NB4 (cell line): ENCODE measurements around the gene TSEN34.
"Not testable (repeated sequence)": the region's sequence is repeated elsewhere in the genome, so short reads cannot be mapped to it uniquely, and the experiment has no call there.

ENCODE experiments used
- DNase-seq: peaks from one replicate; pipeline ENCODE4 v3.0.0; 2010; ENCODE audit warnings: low read depth
- H3K4me3 ChIP-seq: one replicate; pipeline ENCODE4 v1.5.1; 2011; ENCODE audit warnings: mild to moderate bottlenecking, low read depth, low read length, moderate library complexity
- MYC ChIP-seq: IDR thresholded peaks from 2 replicates; pipeline ENCODE4 v1.6.1; 2011; ENCODE audit warnings: low read depth, low read length
- POLR2A ChIP-seq: IDR thresholded peaks from 2 replicates; pipeline ENCODE4 v1.6.1; 2011; ENCODE audit warnings: mild to moderate bottlenecking; ENCODE audit not compliant: insufficient read length; ENCODE audit errors: extremely low read depth
- TF ChIP-seq, protein P1 (sequence below): IDR thresholded peaks from 2 replicates; pipeline ENCODE4 v1.6.1; 2011; ENCODE audit warnings: low read depth, low read length
- TF ChIP-seq, protein P2 (sequence below): IDR thresholded peaks from one replicate; pipeline ENCODE4 v1.5.1; 2012; ENCODE audit warnings: low read depth, low read length

Gene TSEN34

DNA sequence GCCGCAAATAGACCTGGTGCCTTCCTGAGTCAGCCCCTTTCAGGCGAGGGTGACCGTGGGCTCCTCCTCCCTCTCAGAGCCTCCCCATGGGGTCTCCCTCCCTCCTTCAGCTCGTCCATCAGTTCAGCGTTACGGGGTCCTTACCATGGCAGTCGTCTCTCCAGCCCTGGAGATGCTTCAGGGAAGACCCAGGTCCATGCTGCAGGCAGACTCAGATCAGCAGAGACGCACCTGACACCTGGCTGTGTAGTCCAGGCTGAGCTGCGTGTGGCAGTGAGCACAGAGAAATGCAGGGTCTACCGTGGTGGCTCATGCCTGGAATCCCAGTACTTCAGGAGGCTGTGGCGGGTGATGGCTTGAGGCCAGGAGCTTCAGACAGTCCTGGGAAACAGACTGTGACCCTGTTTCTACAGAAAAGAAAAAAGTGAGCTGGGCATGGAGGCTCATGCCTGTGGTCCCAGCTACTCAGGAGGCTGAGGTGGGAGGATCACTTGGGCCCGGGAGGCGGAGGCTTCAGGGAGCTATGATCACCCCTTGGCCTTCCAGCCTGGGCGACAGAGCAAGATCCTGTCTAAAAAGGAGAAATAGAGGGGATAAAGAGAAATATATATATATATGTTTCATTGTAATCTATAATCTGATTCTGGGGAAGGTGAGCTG is 32.3 kb downstream of the TSEN34 start:
- DNase-seq: not testable (repeated sequence)

DNA sequence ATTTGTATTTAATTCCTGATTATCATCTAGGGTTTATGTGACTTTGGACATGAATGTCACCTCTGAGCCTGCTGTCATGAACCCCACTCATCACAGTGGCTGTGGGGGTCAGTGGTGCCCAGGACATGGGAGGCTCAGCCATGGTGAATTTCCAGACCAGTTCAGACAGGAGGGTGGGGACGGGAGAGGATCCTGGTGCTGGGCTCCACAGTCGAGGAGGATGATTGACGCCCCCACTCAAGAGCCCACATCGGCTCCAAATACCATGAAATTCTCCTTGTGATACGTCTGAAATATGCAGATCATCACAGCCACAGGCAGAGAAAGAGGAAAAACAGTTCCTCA is 32.8 kb downstream of the TSEN34 start:
- DNase-seq: not testable (repeated sequence)

More for the DNA sequence above, 32.3 kb downstream of the TSEN34 start:
- not testable (repeated sequence) for H3K4me3 ChIP-seq

DNA sequence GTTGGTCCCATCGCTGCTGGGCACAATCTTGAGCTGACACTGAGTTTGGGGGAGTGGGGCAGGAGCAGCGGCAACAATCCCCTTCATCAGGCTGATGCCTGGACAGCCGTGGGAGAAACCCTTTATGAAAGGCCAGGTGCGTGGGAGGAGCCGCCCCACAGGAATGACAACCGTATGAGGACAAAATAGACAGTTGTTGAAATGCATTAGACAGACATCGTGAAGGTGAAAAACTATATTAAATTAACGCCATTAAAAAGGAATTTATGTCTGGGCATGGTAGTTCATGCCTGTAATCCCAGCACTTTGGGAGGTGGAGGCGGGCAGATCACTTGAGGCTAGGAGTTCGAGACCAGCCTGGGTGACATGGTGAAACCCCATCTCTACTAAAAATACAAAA is 33.5 kb downstream of the TSEN34 start:
- not testable (repeated sequence) for H3K4me3 ChIP-seq, DNase-seq

More for the DNA sequence above, 32.8 kb downstream of the TSEN34 start:
- not testable (repeated sequence) for H3K4me3 ChIP-seq

DNA sequence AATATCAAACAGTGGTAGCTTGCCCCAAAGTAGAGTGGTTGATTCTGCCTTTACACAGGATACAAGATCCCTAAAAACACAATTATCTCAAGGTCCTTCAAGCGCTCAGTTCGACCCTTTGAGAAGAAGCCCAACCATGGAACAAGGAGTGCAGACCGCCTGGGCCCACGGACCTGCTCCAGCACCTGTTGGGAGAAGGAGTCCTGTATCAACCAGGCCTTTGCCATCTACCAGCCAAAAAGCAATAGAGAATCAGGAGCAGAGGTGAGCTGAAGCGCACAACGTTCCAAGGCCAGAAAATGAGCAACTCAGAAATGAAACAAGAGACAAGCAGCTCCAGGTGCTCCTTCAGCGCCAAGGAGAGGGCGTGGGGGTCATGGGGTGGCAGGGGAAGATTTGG is 38.0 kb downstream of the TSEN34 start:
- no peak for DNase-seq
- TF ChIP-seq POLR2A (no peak), MYC (no peak)
- TF ChIP-seq, protein P1, sequence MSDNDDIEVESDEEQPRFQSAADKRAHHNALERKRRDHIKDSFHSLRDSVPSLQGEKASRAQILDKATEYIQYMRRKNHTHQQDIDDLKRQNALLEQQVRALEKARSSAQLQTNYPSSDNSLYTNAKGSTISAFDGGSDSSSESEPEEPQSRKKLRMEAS: no peak
- TF ChIP-seq, protein P2, sequence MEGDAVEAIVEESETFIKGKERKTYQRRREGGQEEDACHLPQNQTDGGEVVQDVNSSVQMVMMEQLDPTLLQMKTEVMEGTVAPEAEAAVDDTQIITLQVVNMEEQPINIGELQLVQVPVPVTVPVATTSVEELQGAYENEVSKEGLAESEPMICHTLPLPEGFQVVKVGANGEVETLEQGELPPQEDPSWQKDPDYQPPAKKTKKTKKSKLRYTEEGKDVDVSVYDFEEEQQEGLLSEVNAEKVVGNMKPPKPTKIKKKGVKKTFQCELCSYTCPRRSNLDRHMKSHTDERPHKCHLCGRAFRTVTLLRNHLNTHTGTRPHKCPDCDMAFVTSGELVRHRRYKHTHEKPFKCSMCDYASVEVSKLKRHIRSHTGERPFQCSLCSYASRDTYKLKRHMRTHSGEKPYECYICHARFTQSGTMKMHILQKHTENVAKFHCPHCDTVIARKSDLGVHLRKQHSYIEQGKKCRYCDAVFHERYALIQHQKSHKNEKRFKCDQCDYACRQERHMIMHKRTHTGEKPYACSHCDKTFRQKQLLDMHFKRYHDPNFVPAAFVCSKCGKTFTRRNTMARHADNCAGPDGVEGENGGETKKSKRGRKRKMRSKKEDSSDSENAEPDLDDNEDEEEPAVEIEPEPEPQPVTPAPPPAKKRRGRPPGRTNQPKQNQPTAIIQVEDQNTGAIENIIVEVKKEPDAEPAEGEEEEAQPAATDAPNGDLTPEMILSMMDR: no peak
- no peak overlapping the region for H3K4me3 ChIP-seq

DNA sequence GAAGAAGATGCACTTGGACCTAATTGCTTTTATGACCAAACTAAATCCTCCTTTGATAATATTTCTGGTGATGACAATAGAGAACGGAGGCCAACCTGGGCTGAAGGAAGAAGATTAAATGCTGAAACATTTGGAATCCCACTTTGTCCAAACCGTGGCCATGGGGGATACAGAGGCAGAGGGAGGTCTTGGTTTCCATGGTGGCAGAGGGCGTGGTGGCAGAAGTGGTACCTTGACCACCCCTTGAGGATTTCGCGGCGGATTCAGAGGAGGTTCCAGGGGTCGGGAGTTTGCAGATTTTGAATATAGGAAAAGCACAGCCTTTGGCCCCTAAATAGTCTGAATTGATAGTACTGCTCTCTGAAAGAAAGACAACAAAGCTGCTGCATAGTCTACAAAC is 38.9 kb downstream of the TSEN34 start:
- TF ChIP-seq POLR2A (no peak), MYC (no peak)
- TF ChIP-seq, protein P2: no peak
- TF ChIP-seq, protein P1: no peak
- H3K4me3 ChIP-seq: no peak overlapping the region
- no peak for DNase-seq

DNA sequence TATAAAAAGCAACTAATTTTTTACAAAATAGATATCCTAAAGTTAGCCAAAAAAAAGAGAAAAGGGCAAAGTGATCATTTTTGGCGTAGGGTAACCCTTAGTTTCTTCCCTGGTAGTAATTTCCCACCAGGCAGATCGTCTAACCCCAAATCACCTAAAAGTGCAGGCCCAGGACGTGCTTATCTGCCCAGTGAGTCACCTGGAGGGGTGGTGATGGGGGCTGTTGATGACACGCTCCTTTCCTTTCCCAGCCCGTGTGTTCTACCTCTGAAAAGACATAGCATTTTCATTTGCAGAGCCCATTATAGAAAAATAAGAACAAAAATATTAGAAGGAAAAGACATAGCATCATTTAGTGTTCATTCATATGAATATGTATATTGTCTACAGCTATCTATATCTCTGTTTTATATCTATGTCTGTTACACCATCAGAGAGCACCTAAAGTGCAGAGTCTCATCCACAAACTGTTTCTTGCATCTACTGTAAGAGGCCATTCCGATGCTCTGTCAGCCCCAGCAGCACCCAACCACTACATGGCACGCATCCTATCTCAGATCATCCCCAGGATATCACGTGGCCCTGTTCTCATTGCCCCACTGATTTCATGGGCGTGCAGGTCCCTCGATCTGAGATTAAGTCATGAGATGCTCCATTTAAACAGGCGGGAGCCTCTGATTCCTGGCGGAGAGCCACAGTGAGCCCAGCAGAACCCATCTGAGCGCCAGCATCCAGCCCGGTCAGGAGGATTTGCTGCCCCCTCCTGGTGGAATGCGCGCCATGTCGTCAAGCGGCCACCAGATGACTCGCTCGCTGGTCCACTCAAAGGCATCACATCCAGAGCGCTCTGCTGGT is 40.2 kb downstream of the TSEN34 start:
- TF ChIP-seq, protein P2: peak; percentile 67
- TF ChIP-seq, protein P1: peak; percentile 15; the same call in 1 of the 2 replicates
- no peak for TF ChIP-seq POLR2A
- no peak for TF ChIP-seq MYC
- peak; percentile 67 for DNase-seq
- no peak overlapping the region for H3K4me3 ChIP-seq

DNA sequence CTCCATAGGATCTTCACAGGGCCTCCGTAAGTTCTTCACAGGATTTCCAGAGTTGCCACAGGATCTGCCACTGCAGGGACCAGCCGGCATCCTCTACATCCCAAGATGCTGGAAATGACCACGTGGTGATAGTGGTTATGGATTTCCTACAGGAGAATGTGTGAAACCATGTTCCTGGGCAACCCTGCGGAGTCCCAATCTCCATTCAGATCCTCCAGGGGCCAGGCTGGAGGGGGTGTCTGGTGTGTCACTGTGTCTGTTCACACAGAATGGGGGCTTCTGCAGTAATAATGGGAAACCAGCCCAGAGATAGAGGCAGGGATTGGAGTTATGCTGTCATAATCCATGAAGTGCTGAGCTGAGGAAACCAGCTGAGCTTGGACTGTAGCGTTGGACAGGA is 42.8 kb downstream of the TSEN34 start:
- H3K4me3 ChIP-seq: no peak overlapping the region
- TF ChIP-seq, protein P2: no peak
- TF ChIP-seq, protein P1: no peak
- no peak for TF ChIP-seq MYC
- TF ChIP-seq POLR2A: no peak
- DNase-seq: no peak

GRCh38 chr19:54239491-54240371 is 48.6 kb downstream of the TSEN34 start:
- H3K4me3 ChIP-seq, DNase-seq: not testable (repeated sequence)

DNA sequence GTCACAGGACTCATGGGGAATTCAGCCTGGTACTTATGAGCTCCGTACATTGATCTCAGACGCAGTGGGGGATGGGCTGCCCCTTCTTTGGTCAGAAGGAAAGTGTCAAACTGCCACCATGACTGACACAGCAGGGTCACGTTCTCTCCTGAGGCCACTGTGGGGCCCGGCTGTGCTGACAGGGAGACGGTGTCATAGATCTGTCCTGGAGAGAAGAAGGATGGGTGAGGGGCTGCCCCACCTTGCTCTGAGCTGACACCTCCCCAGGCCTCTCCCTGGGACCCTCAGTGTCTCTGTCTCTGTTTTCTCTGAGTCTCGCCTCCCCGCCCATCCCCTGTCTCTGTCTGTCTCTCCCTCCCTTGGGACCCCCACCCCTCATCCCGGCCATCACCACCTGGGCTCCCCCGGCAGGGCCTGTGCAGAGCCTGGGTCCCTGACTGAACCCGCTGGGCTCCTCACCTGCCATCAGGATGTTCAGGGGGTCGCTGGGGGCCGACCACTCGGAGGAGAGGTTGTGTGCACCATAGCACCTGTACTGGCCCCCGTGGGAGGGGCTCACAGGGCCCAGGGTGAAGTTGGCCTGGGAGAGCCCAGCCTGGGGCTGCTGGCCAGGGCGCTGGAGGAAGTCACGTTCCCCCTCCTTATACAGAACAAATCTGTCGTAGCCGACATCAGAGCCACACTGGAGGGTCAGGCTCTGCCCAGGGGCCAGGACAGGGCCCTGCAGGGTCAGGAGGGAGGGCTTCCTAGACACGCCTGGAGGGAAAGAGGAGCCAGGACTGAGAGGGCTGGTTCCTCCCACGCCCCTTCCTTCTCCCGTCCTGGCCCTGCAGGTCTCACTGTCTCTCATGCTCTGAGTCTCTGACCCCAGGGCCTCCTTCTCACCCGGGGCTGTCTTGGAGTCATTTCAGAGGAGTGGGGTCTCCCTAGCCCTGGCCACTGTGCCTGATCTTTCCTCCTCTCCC is 49.5 kb downstream of the TSEN34 start:
- H3K4me3 ChIP-seq: not testable (repeated sequence)

GRCh38 chr19:54242234-54242633 is 51.1 kb downstream of the TSEN34 start:
- H3K4me3 ChIP-seq, DNase-seq: not testable (repeated sequence)

More for the DNA sequence above, 49.5 kb downstream of the TSEN34 start:
- DNase-seq: not testable (repeated sequence)
